ENCODE data around the gene LIPT2. TPM values are rescaled to one million over a fixed set of nuclear protein-coding genes. Genes with fewer than 3 reads are reported as not detected.

The LIPT2 gene
- total and polyA plus RNA-seq, 10 of the 15 experiments (the other 5 are each of a cell fraction or from before 2014, with no cell fraction given), result 0.69 to 7.5 (median 3.8) TPM

DNA sequence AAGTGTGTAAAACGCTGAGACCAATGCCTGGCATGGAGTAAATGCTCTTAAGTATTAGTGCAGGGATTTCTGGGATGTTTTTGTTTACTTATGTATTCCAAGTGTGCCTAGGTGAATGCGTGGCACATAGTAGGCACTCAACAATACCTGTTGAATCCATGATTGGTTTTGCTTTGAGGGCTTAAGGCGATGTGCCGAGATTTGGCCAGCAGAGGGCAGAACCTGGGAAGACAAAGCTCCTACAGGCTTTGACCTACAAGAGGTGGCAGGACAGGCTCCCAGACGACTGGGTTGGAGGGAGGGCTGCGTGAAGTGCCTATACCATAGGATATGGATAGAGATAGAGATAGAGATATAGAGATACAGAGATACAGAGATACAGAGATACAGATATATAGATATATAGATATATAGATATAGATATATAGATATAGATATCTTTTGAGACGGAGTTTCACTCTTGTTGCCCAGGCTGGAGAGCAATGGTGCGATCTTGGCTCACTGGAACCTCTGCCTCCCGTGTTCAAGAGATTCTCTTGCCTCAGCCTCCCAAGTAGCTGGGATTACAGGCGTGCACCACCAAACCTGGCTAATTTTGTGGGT, 40.0 kb downstream of the LIPT2 start:
- H3K36me3 ChIP-seq (ENCODE audit: control insufficient read depth in 2 of 2, insufficient read depth in 2 of 2, low read length in 1 of 2), result no peaks in the 10 kb centered on the region
- peak; percentile 59 for FAIRE-seq
- intact Hi-C loops (cut with micrococcal nuclease; ENCODE audit: unreplicated experiment) (loop anchor here (1.0 kb wide), 1 partner anchor 117 kb away; no protein-coding TSS in a partner anchor), in situ Hi-C loops (cut with MboI) (loop anchor here (5.0 to 10.0 kb wide), 2 partner anchors 61 to 271 kb away; no protein-coding TSS in a partner anchor)
- no peak overlapping the region for H2AFZ ChIP-seq (ENCODE audit: control insufficient read depth, low read depth, low read length)
- peaks cover 3% of the 10 kb centered on the region for H3K4me1 ChIP-seq (ENCODE audit: control insufficient read depth, insufficient read depth, low read length)
- ChIA-PET POLR2A (interaction anchor here (0.5 kb wide), 1 partner anchor 296 kb away, joined by 4 read pairs; no protein-coding TSS in a partner anchor), SMC1A (ENCODE audit: uncharacterized antibody, unreplicated experiment) (interaction anchor here (1.3 to 6.0 kb wide), 4 partner anchors 10 to 198 kb away, joined by 4 to 66 read pairs (median 22); no protein-coding TSS in a partner anchor), RAD21 (ENCODE audit: unreplicated experiment) (interaction anchor here (0.7 to 4.9 kb wide), 8 partner anchors 40 to 418 kb away, joined by 3 to 35 read pairs (median 3); no protein-coding TSS in a partner anchor), CTCF (interaction anchor here (0.6 to 12.1 kb wide), 35 partner anchors 9 to 1128 kb away, joined by 3 to 262 read pairs (median 4); partner anchors contain the start of genes LIPT2 and PGM2L1)
- no TSS peak for BruUV-seq (replicated peaks)
- ATAC-seq, result peak; percentile 81
- H4K20me1 ChIP-seq (ENCODE audit: control insufficient read depth, insufficient read depth), result no peaks in the 10 kb centered on the region
- H3K27me3 ChIP-seq (replicated peaks in 1 of 2; ENCODE audit: control insufficient read depth in 2 of 2, insufficient read depth in 2 of 2, low read length in 1 of 2), result no peaks in the 10 kb centered on the region
- H3K4me3 ChIP-seq, result no peak overlapping the region
- peak; percentile 9 for DNase-seq (ENCODE audit: low read depth, low spot score)
- H3K4me2 ChIP-seq (ENCODE audit: control insufficient read depth, insufficient read depth), result no peak overlapping the region
- WGBS (ENCODE audit: insufficient coverage, insufficient replicate concordance, low lambda C conversion rate, missing lambda C conversion rate), result 21% methylated on average over 10 of the region's 10 CpGs
- no peaks in the 10 kb centered on the region for H3K9me3 ChIP-seq (replicated peaks; ENCODE audit: control insufficient read depth, insufficient read depth, low read length)
- no peaks in the 10 kb centered on the region for H3K79me2 ChIP-seq (ENCODE audit: control insufficient read depth, insufficient read depth, low read length)
- H3K27ac ChIP-seq (ENCODE audit: control insufficient read depth, insufficient read depth), result no peak overlapping the region
- TF ChIP-seq, protein P1, sequence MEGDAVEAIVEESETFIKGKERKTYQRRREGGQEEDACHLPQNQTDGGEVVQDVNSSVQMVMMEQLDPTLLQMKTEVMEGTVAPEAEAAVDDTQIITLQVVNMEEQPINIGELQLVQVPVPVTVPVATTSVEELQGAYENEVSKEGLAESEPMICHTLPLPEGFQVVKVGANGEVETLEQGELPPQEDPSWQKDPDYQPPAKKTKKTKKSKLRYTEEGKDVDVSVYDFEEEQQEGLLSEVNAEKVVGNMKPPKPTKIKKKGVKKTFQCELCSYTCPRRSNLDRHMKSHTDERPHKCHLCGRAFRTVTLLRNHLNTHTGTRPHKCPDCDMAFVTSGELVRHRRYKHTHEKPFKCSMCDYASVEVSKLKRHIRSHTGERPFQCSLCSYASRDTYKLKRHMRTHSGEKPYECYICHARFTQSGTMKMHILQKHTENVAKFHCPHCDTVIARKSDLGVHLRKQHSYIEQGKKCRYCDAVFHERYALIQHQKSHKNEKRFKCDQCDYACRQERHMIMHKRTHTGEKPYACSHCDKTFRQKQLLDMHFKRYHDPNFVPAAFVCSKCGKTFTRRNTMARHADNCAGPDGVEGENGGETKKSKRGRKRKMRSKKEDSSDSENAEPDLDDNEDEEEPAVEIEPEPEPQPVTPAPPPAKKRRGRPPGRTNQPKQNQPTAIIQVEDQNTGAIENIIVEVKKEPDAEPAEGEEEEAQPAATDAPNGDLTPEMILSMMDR (IDR thresholded peaks at IDR 0.05 in 2 of 3, conservative IDR thresholded peaks at IDR 0.05 in 1 of 3; ENCODE audit: control insufficient read depth in 2 of 3, extremely low read depth in 1 of 3, insufficient read depth in 1 of 3, low read depth in 3 of 3, low read length in 3 of 3), result peak; percentile 72 to 84 (median 77)
- TF ChIP-seq, protein P2, sequence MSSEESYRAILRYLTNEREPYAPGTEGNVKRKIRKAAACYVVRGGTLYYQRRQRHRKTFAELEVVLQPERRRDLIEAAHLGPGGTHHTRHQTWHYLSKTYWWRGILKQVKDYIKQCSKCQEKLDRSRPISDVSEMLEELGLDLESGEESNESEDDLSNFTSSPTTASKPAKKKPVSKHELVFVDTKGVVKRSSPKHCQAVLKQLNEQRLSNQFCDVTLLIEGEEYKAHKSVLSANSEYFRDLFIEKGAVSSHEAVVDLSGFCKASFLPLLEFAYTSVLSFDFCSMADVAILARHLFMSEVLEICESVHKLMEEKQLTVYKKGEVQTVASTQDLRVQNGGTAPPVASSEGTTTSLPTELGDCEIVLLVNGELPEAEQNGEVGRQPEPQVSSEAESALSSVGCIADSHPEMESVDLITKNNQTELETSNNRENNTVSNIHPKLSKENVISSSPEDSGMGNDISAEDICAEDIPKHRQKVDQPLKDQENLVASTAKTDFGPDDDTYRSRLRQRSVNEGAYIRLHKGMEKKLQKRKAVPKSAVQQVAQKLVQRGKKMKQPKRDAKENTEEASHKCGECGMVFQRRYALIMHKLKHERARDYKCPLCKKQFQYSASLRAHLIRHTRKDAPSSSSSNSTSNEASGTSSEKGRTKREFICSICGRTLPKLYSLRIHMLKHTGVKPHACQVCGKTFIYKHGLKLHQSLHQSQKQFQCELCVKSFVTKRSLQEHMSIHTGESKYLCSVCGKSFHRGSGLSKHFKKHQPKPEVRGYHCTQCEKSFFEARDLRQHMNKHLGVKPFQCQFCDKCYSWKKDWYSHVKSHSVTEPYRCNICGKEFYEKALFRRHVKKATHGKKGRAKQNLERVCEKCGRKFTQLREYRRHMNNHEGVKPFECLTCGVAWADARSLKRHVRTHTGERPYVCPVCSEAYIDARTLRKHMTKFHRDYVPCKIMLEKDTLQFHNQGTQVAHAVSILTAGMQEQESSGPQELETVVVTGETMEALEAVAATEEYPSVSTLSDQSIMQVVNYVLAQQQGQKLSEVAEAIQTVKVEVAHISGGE (CRISPR knock-in tag; IDR thresholded peaks at IDR 0.05), result no peak
- TF ChIP-seq ELK1 (IDR thresholded peaks at IDR 0.05; ENCODE audit: low read depth, low read length), result no peak
- TF ChIP-seq, protein P3, sequence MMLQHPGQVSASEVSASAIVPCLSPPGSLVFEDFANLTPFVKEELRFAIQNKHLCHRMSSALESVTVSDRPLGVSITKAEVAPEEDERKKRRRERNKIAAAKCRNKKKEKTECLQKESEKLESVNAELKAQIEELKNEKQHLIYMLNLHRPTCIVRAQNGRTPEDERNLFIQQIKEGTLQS (IDR thresholded peaks at IDR 0.05; ENCODE audit: borderline replicate concordance, extremely low read depth, low read depth, low read length), result no peak
- peak; percentile 65 for TF ChIP-seq DPF2 (IDR thresholded peaks at IDR 0.05)
- peak; percentile 70 for TF ChIP-seq RAD21 (IDR thresholded peaks at IDR 0.05; ENCODE audit: insufficient read depth, low read depth, low read length)
- TF ChIP-seq YY1 (IDR thresholded peaks at IDR 0.05; ENCODE audit: low read depth, low read length), result peak; percentile 32; the same call in 1 of the 2 replicates
- TF ChIP-seq BRCA1 (IDR thresholded peaks at IDR 0.05; ENCODE audit: low read depth, low read length), result no peak
- TF ChIP-seq SMC3 (IDR thresholded peaks at IDR 0.05; ENCODE audit: borderline replicate concordance, low read length), result peak; percentile 75; the same call in 1 of the 2 replicates
- no peak overlapping the region for H3K9ac ChIP-seq (ENCODE audit: control insufficient read depth, insufficient read depth, low read length)

All from GM12878 (cell line).